ACHN (cell line): ENCODE measurements around the gene ZFAND3.

Experiments used
- DNase-seq: peaks from one replicate; pipeline ENCODE4 v3.0.0-alpha.2; 2015
- in situ Hi-C: cut with HindIII; loops from 2 replicates; pipeline ENCODE4 v1.10.0; 2017; ENCODE audit warnings: low sequenced_read_pairs, low pct_ligation_motif_present, low pct_unique_long_range_greater_than_20kb

The ZFAND3 gene

GRCh38 chr6:37821446-37821845 is 1.9 kb downstream of the ZFAND3 start:
- DNase-seq, result no peak
- in situ Hi-C loops, result no loop called here

- in situ Hi-C loops, result no loop called here
- no peak for DNase-seq
These were observed 3.5 kb downstream of the ZFAND3 start for GRCh38 chr6:37822851-37823682.

- no peak for DNase-seq
- in situ Hi-C loops, result no loop called here
These were observed 4.6 kb downstream of the ZFAND3 start for GRCh38 chr6:37824170-37824569.

- no peak for DNase-seq
- in situ Hi-C loops, result no loop called here
These were observed 6.7 kb downstream of the ZFAND3 start for GRCh38 chr6:37826188-37826587.

GRCh38 chr6:37826993-37827392 is 7.5 kb downstream of the ZFAND3 start:
- in situ Hi-C loops, result no loop called here
- no peak for DNase-seq

GRCh38 chr6:37827603-37828265 is 8.2 kb downstream of the ZFAND3 start:
- in situ Hi-C loops, result no loop called here
- no peak for DNase-seq

GRCh38 chr6:37830225-37830624 is 10.7 kb downstream of the ZFAND3 start:
- in situ Hi-C loops, result no loop called here
- no peak for DNase-seq

GRCh38 chr6:37831457-37831856 is 11.9 kb downstream of the ZFAND3 start:
- no peak for DNase-seq
- in situ Hi-C loops, result no loop called here

- in situ Hi-C loops, result no loop called here
- no peak for DNase-seq
These were observed 16.4 kb downstream of the ZFAND3 start for GRCh38 chr6:37835923-37836322.

- in situ Hi-C loops, result no loop called here
- no peak for DNase-seq
These were observed 18.8 kb downstream of the ZFAND3 start for GRCh38 chr6:37838219-37838921.

GRCh38 chr6:37840143-37840939 is 20.8 kb downstream of the ZFAND3 start:
- in situ Hi-C loops, result no loop called here
- no peak for DNase-seq

- in situ Hi-C loops, result no loop called here
These were observed 21.4 kb downstream of the ZFAND3 start for GRCh38 chr6:37840940-37841300.

GRCh38 chr6:37845026-37845911 is 25.7 kb downstream of the ZFAND3 start:
- in situ Hi-C loops, result no loop called here
- DNase-seq, result no peak

More at GRCh38 chr6:37840940-37841300, 21.4 kb downstream of the ZFAND3 start:
- DNase-seq, result no peak

- in situ Hi-C loops, result no loop called here
- no peak for DNase-seq
These were observed 26.4 kb downstream of the ZFAND3 start for GRCh38 chr6:37845930-37846329.

- in situ Hi-C loops, result no loop called here
- no peak for DNase-seq
These were observed 28.2 kb downstream of the ZFAND3 start for GRCh38 chr6:37847704-37848103.

- no peak for DNase-seq
- in situ Hi-C loops, result no loop called here
These were observed 28.8 kb downstream of the ZFAND3 start for GRCh38 chr6:37848371-37848770.

- in situ Hi-C loops, result no loop called here
- DNase-seq, result no peak
These were observed 30.7 kb downstream of the ZFAND3 start for GRCh38 chr6:37850260-37850659.

GRCh38 chr6:37850728-37851285 is 31.3 kb downstream of the ZFAND3 start:
- in situ Hi-C loops, result no loop called here
- DNase-seq, result no peak
